Kidney (tissue), 14 donors: ENCODE data around the gene DYNC1I1. TPM values are rescaled to one million over a fixed set of nuclear protein-coding genes. Genes with fewer than 3 reads are reported as not detected.

ENCODE experiments used
- DNase-seq, 5 donors: peaks; one replicate each; pipeline ENCODE4 v3.0.0-alpha.2; 2013 to 2020
- FAIRE-seq: peaks from 2 replicates; lab custom pipeline; 2012; peaks lifted over from hg19 to GRCh38; lab: Jason Lieb, UNC
- H3K27ac ChIP-seq, 2 donors: one replicate each; pipeline ENCODE4 v1.7.0; 2013; ENCODE audit warnings: low read depth in 2 of 2, low read length in 2 of 2, inconsistent platforms in 1 of 2
- H3K27me3 ChIP-seq: one replicate; pipeline ENCODE4 v1.7.1; 2013; ENCODE audit warnings: low read length, inconsistent platforms; ENCODE audit not compliant: control insufficient read depth, insufficient read depth
- H3K36me3 ChIP-seq, 3 donors: one replicate each; pipeline versions ENCODE4 v1.7.0 to v1.7.1; 2013; ENCODE audit warnings: low read length in 3 of 3, control low read depth in 1 of 3, inconsistent platforms in 1 of 3; ENCODE audit not compliant: insufficient read depth in 3 of 3, control insufficient read depth in 2 of 3
- H3K4me1 ChIP-seq, 3 donors: one replicate each; pipeline versions ENCODE4 v1.7.0 to v1.7.1; 2013; ENCODE audit warnings: low read length in 3 of 3, inconsistent platforms in 1 of 3, low read depth in 1 of 3; ENCODE audit not compliant: control insufficient read depth in 2 of 3, insufficient read depth in 2 of 3
- H3K4me3 ChIP-seq, 3 donors: one replicate each; pipeline versions ENCODE4 v1.7.0 to v1.8.1; 2013; ENCODE audit warnings: low read length in 3 of 3, control low read depth in 1 of 3, inconsistent platforms in 1 of 3
- H3K9ac ChIP-seq, 3 donors: one replicate each; pipeline versions ENCODE4 v1.7.0 to v1.7.1; 2013; ENCODE audit warnings: low read length in 3 of 3, control low read depth in 1 of 3, inconsistent platforms in 1 of 3
- H3K9me3 ChIP-seq, 3 donors: one replicate each; pipeline versions ENCODE4 v1.7.0 to v1.7.1; 2013; ENCODE audit warnings: low read length in 3 of 3, control low read depth in 1 of 3, inconsistent platforms in 1 of 3; ENCODE audit not compliant: control insufficient read depth in 2 of 3, insufficient read depth in 1 of 3
- CTCF ChIP-seq: IDR thresholded peaks from 3 replicates; pipeline ENCODE4 v1.5.1; 2012; ENCODE audit warnings: mild to moderate bottlenecking, moderate library complexity, borderline replicate concordance; ENCODE audit not compliant: insufficient read depth; ENCODE audit errors: extremely low read depth
- intact Hi-C: fragments of 100-400 bp; cut with DNase I; formaldehyde crosslinking; loops from one replicate; pipeline ENCODE4 v1.11.1; 2022
- polyA plus RNA-seq: library from polyadenylated mRNA; stranded (reverse); fragments of 350-450 nt; fragmentation: Illumina TruSeq; extraction: RNeasy Lipid Tissue Mini Kit (QIAGEN cat#74804); gene quantifications from one replicate; pipeline ENCODE4 v1.2.3, GENCODE V29; 2014; ENCODE audit warnings: low read depth, low replicate concordance; ENCODE audit not compliant: insufficient read depth
- total RNA-seq: library from RNA; stranded (reverse); fragmentation: NEBNext Ultra II Directional; extraction: Animal tissue kit (Norgen Biotek cat#: 25700); gene quantifications from one replicate; pipeline ENCODE4 v1.2.1, GENCODE V29; 2021
- donor health status: control.
- donor health status: control.
- donor health status: control.
- donor health status: control.
- donor health status: control.
- donor health status: DM: yes; HTN: yes; CAD: no.
- donor health status: Normal renal cell carcinoma (clear cell type).

Gene DYNC1I1
- total and polyA plus RNA-seq, 2 donors from 2014 or later = 2.3 to 2.6 TPM

- no peak overlapping the region for H3K27ac ChIP-seq
- DNase-seq (peak; percentile 56 to 84 (median 79)), FAIRE-seq (no peak)
- no peaks in the 10 kb centered on the region for H3K36me3 ChIP-seq
- H3K4me3 ChIP-seq = peak overlapping the region; percentile 54 to 68 (median 55)
- no peaks in the 10 kb centered on the region for H3K27me3 ChIP-seq
- no peak overlapping the region for H3K9ac ChIP-seq
- intact Hi-C loops = loop anchor here (10.0 kb wide), 1 partner anchor 949 kb away; the partner anchor contains the start of gene DLX5
- H3K9me3 ChIP-seq = no peaks in the 10 kb centered on the region
- peak; percentile 78 for TF ChIP-seq CTCF
- H3K4me1 ChIP-seq = no peaks in the 10 kb centered on the region
These were observed 303.4 kb downstream of the DYNC1I1 start for GRCh38 chr7:96075510-96076349.

- DNase-seq = peak in 1 of 5 donors; percentile 37
- peak overlapping the region in 2 of 3 donors; percentile 54 to 68 for H3K4me3 ChIP-seq
- no peaks in the 10 kb centered on the region for H3K27me3 ChIP-seq
These were observed 304.0 kb downstream of the DYNC1I1 start for GRCh38 chr7:96076350-96076707.

GRCh38 chr7:96080027-96080426 lies 307.7 kb downstream of the DYNC1I1 start:
- FAIRE-seq (no peak), DNase-seq (no peak)
- H3K9ac ChIP-seq = no peak overlapping the region
- TF ChIP-seq CTCF = no peak
- no peaks in the 10 kb centered on the region for H3K9me3 ChIP-seq
- H3K27me3 ChIP-seq = no peaks in the 10 kb centered on the region
- intact Hi-C loops = no loop called here
- no peaks in the 10 kb centered on the region for H3K4me1 ChIP-seq
- H3K27ac ChIP-seq = no peak overlapping the region
- H3K4me3 ChIP-seq = no peak overlapping the region
- H3K36me3 ChIP-seq = no peaks in the 10 kb centered on the region

More at GRCh38 chr7:96076350-96076707, 304.0 kb downstream of the DYNC1I1 start:
- TF ChIP-seq CTCF = no peak
- Histone ChIP-seq H3K4me1 (no peaks in the 10 kb centered on the region), H3K9ac (no peak overlapping the region), H3K9me3 (no peaks in the 10 kb centered on the region), H3K36me3 (no peaks in the 10 kb centered on the region), H3K27ac (no peak overlapping the region)
- intact Hi-C loops = loop anchor here (10.0 kb wide), 1 partner anchor 948 kb away; the partner anchor contains the start of gene DLX5
- no peak for FAIRE-seq
